GM23248 (cell line): ENCODE data around the gene FLT1.

Experiments used
- EZH2 ChIP-seq: fragments of 200-600 bp; sonication (generic); IDR thresholded peaks from 2 replicates; pipeline ENCODE4 v1.6.1; 2018; ENCODE audit warnings: antibody characterized with exemption, mild to moderate bottlenecking; ENCODE audit not compliant: insufficient read depth, poor library complexity, severe bottlenecking
- EZH2phosphoT487 ChIP-seq: fragments of 200-600 bp; sonication (generic); IDR thresholded peaks from 2 replicates; pipeline ENCODE4 v1.6.1; 2018; ENCODE audit warnings: antibody characterized with exemption, moderate library complexity, mild to moderate bottlenecking, low read depth; ENCODE audit not compliant: insufficient read depth

- TF ChIP-seq EZH2phosphoT487, result no peak
- TF ChIP-seq EZH2, result no peak
Observed at GRCh38 chr13:28468023-28468915, 26.7 kb downstream of the FLT1 start.
